SK-N-SH (cell line): ENCODE data around the gene ANKRD33B. TPM values are rescaled to one million over a fixed set of nuclear protein-coding genes. Genes with fewer than 3 reads are reported as not detected.

Source experiments
- CTCF ChIA-PET: fragments of 300-600, 350-600 bp; formaldehyde crosslinking; extraction: SDS; loops from one replicate; lab custom pipeline; 2021; lab: Yijun Ruan, JAX
- POLR2A ChIA-PET: fragments of 350-600 bp; sonication (Branson Sonifier 250); formaldehyde crosslinking; extraction: SDS; loops from one replicate; lab custom pipeline; 2020; ENCODE audit warnings: antibody characterized with exemption, inconsistent platforms; lab: Yijun Ruan, JAX
- DNase-seq: peaks from one replicate; pipeline ENCODE4 v3.0.0; 2012
- H2AFZ ChIP-seq: fragments of 200-600 bp; sonication (generic); 2 replicates; pipeline ENCODE4 v1.8.1; 2016; ENCODE audit warnings: antibody characterized with exemption, mild to moderate bottlenecking, low read depth
- H3F3A ChIP-seq: fragments of 200-600 bp; sonication (generic); replicated peaks from 2 replicates; pipeline ENCODE3; 2016; ENCODE audit warnings: antibody characterized with exemption, mild to moderate bottlenecking; ENCODE audit not compliant: insufficient read depth
- H3K27ac ChIP-seq, 2 experiments: fragments of 200-500 bp in 1 of 2; fragments of 200-600 bp in 1 of 2; sonication (Bioruptor generic) in 1 of 2; sonication (generic), shearing (Covaris generic) in 1 of 2; 2 replicates each; pipeline versions ENCODE4 v1.5.1 to v1.6.1; 2014 to 2016; ENCODE audit warnings: low read depth in 2 of 2, inconsistent platforms in 1 of 2, low read length in 1 of 2, mild to moderate bottlenecking in 1 of 2, mixed read lengths in 1 of 2
- H3K27me3 ChIP-seq: fragments of 200-600 bp; sonication (generic), shearing (Covaris generic); 2 replicates; pipeline ENCODE4 v1.6.1; 2016; ENCODE audit warnings: mixed run types; ENCODE audit not compliant: insufficient read depth
- H3K36me3 ChIP-seq, 2 experiments: fragments of 200-500 bp in 1 of 2; fragments of 200-600 bp in 1 of 2; sonication (Bioruptor generic) in 1 of 2; sonication (generic) in 1 of 2; replicated peaks in 1 of 2; 2 replicates each; pipeline versions ENCODE3 to v1.5.1; 2014 to 2016; ENCODE audit warnings: low read length in 1 of 2, mild to moderate bottlenecking in 1 of 2; ENCODE audit not compliant: insufficient read depth in 2 of 2, control insufficient read depth in 1 of 2
- H3K4me1 ChIP-seq, 2 experiments: fragments of 200-500 bp in 1 of 2; fragments of 200-600 bp in 1 of 2; sonication (Bioruptor generic) in 1 of 2; sonication (generic), shearing (Covaris generic) in 1 of 2; 2 replicates each; pipeline versions ENCODE4 v1.5.1 to v1.6.1; 2014 to 2016; ENCODE audit warnings: low read depth in 1 of 2, low read length in 1 of 2, mixed run types in 1 of 2; ENCODE audit not compliant: insufficient read depth in 2 of 2, control insufficient read depth in 1 of 2
- H3K4me2 ChIP-seq: fragments of 200-600 bp; sonication (generic), shearing (Covaris generic); 2 replicates; pipeline ENCODE4 v1.6.1; 2017; ENCODE audit warnings: mixed run types
- H3K4me3 ChIP-seq, 2 experiments: fragments of 200-500 bp in 1 of 2; fragments of 200-600 bp in 1 of 2; sonication (Bioruptor generic) in 1 of 2; sonication (generic), shearing (Covaris generic) in 1 of 2; 2 replicates each; pipeline versions ENCODE4 v1.5.1 to v1.8.1; 2014 to 2016; ENCODE audit warnings: low read depth in 2 of 2, inconsistent platforms in 1 of 2, low read length in 1 of 2, mild to moderate bottlenecking in 1 of 2, mixed read lengths in 1 of 2, moderate library complexity in 1 of 2
- H3K79me2 ChIP-seq: fragments of 200-600 bp; sonication (generic); 2 replicates; pipeline ENCODE4 v1.8.1; 2017; ENCODE audit warnings: mild to moderate bottlenecking; ENCODE audit not compliant: insufficient read depth
- H3K9ac ChIP-seq: fragments of 200-600 bp; sonication (generic); 2 replicates; pipeline ENCODE4 v1.6.1; 2017; ENCODE audit warnings: mixed run types
- H3K9me2 ChIP-seq: fragments of 200-600 bp; sonication (generic); 2 replicates; pipeline ENCODE4 v1.6.1; 2017; ENCODE audit warnings: mixed run types
- H3K9me3 ChIP-seq: fragments of 200-600 bp; sonication (generic); 2 replicates; pipeline ENCODE4 v1.6.1; 2017; ENCODE audit warnings: mixed run types, mild to moderate bottlenecking, moderate library complexity
- H4K20me1 ChIP-seq: fragments of 200-600 bp; sonication (generic); 2 replicates; pipeline ENCODE4 v1.6.1; 2017; ENCODE audit warnings: mild to moderate bottlenecking, mixed run types; ENCODE audit not compliant: insufficient read depth
- CTCF ChIP-seq: fragments of 200-600 bp; sonication (generic); IDR thresholded peaks from 2 replicates; pipeline ENCODE4 v1.6.1; 2017; ENCODE audit warnings: antibody characterized with exemption, mild to moderate bottlenecking, moderate library complexity
- ELF1 ChIP-seq: IDR thresholded peaks from 2 replicates; pipeline ENCODE4 v1.4.0; 2012
- EP300 ChIP-seq, 2 experiments: IDR thresholded peaks; 2 replicates each; pipeline versions ENCODE4 v1.4.0 to v1.6.1; 2012; ENCODE audit warnings: borderline replicate concordance in 1 of 2, low read depth in 1 of 2, low read length in 1 of 2
- FOSL2 ChIP-seq: IDR thresholded peaks from 2 replicates; pipeline ENCODE4 v1.4.0; 2012; ENCODE audit warnings: low read depth, mild to moderate bottlenecking, moderate library complexity, borderline replicate concordance
- GATA2 ChIP-seq: sonication (generic); formaldehyde crosslinking; IDR thresholded peaks from 2 replicates; pipeline ENCODE4 v1.5.0; 2020; ENCODE audit warnings: mild to moderate bottlenecking, missing genetic modification reagents
- JUND ChIP-seq: IDR thresholded peaks from 2 replicates; pipeline ENCODE4 v1.4.0; 2012
- MEF2A ChIP-seq: IDR thresholded peaks from 2 replicates; pipeline ENCODE4 v1.4.0; 2012; ENCODE audit warnings: low read depth, borderline replicate concordance
- RCOR1 ChIP-seq: fragments of 150-350 bp; IDR thresholded peaks from 2 replicates; pipeline ENCODE4 v1.6.1; 2017; ENCODE audit warnings: antibody characterized with exemption, low read length
- SMC3 ChIP-seq: IDR thresholded peaks from 2 replicates; pipeline ENCODE4 v1.6.1; 2012; ENCODE audit warnings: low read depth, low read length, improper control_type of control experiment
- TCF12 ChIP-seq: IDR thresholded peaks from 2 replicates; pipeline ENCODE4 v1.4.0; 2012
- WGBS: methylation state at CpG from one replicate; pipeline ENCODE4 v1.1.6; 2017; ENCODE audit warnings: low lambda C conversion rate; 5-methylcytosine and 5-hydroxymethylcytosine counted together
- polyA plus RNA-seq, 3 experiments: library from polyadenylated mRNA; depleted of rRNA; stranded (reverse); fragments of >200 nt; gene quantifications; 2 replicates each; pipeline ENCODE4 v1.2.3, GENCODE V29; 2012
- TF ChIP-seq, protein P1 (sequence below): IDR thresholded peaks from 2 replicates; pipeline ENCODE4 v1.6.1; 2012; ENCODE audit warnings: mild to moderate bottlenecking, low read depth, low read length, moderate library complexity

Gene ANKRD33B
- polyA plus RNA-seq, 1 of the 3 experiments (the other 2 are of a cell fraction) = 1.8 TPM

DNA sequence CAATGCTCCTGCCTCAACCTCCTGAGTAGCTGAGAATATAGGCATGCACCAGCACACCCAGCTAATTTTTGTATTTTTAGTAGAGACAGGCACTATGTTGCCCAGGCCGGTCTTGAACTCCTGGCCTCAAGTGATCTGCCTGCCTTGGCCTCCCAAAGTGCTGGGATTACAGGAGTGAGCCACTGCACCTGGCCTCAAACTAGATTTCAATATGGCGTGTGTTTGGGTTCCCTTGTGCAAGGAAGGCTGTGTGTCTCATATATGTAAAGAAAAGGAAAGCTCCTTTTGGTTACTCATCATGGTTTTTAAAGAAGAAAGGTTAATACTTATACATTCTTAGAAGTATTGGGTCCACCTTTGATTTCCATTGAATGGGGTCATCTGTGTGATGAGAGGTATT, 70.7 kb downstream of the ANKRD33B start (continued):
- TF ChIP-seq RCOR1 (no peak), GATA2 (CRISPR knock-in tag) (no peak), ELF1 (no peak)

- TF ChIP-seq MEF2A = no peak
- TF ChIP-seq, protein P1, sequence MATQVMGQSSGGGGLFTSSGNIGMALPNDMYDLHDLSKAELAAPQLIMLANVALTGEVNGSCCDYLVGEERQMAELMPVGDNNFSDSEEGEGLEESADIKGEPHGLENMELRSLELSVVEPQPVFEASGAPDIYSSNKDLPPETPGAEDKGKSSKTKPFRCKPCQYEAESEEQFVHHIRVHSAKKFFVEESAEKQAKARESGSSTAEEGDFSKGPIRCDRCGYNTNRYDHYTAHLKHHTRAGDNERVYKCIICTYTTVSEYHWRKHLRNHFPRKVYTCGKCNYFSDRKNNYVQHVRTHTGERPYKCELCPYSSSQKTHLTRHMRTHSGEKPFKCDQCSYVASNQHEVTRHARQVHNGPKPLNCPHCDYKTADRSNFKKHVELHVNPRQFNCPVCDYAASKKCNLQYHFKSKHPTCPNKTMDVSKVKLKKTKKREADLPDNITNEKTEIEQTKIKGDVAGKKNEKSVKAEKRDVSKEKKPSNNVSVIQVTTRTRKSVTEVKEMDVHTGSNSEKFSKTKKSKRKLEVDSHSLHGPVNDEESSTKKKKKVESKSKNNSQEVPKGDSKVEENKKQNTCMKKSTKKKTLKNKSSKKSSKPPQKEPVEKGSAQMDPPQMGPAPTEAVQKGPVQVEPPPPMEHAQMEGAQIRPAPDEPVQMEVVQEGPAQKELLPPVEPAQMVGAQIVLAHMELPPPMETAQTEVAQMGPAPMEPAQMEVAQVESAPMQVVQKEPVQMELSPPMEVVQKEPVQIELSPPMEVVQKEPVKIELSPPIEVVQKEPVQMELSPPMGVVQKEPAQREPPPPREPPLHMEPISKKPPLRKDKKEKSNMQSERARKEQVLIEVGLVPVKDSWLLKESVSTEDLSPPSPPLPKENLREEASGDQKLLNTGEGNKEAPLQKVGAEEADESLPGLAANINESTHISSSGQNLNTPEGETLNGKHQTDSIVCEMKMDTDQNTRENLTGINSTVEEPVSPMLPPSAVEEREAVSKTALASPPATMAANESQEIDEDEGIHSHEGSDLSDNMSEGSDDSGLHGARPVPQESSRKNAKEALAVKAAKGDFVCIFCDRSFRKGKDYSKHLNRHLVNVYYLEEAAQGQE = no peak
- TF ChIP-seq EP300 (IDR thresholded peaks at IDR 0.05; ENCODE audit: borderline replicate concordance in 1 of 2, low read depth in 1 of 2, low read length in 1 of 2) = no peak
- peak; percentile 48 for TF ChIP-seq TCF12
- TF ChIP-seq SMC3 = no peak
- peak; percentile 65 for TF ChIP-seq FOSL2
- no peak for TF ChIP-seq CTCF
- TF ChIP-seq JUND = peak; percentile 51
- H2AFZ ChIP-seq = no peak overlapping the region
- no peak overlapping the region for H3K4me3 ChIP-seq
- H3K79me2 ChIP-seq = peaks cover 5% of the 10 kb centered on the region; the same call in 1 of the 2 replicates
- DNase-seq = no peak
- H3F3A ChIP-seq = no peaks in the 10 kb centered on the region
- no peak overlapping the region for H3K9ac ChIP-seq
- H3K9me2 ChIP-seq = no peaks in the 10 kb centered on the region
- no peaks in the 10 kb centered on the region for H3K9me3 ChIP-seq
- H3K4me2 ChIP-seq = peak overlapping the region; percentile 41
- WGBS = 53% methylated on average over 9 of the region's 10 CpGs
- POLR2A ChIA-PET = no interaction called here
- no peaks in the 10 kb centered on the region for H3K36me3 ChIP-seq
- peaks cover 0 to 12% of the 10 kb centered on the region in 2 experiments; a peak in 1 of 4 replicates for H3K4me1 ChIP-seq
- 0 out of 2 replicates have a peak, but pooled peaks cover 4% of the 10 kb centered on the region for H4K20me1 ChIP-seq
- CTCF ChIA-PET = interaction anchor here (0.9 to 6.5 kb wide), 2 partner anchors 183 to 212 kb away, joined by 5 to 33 read pairs; no protein-coding TSS in a partner anchor
- H3K27me3 ChIP-seq = no peaks in the 10 kb centered on the region
- peak overlapping the region in 1 of 2 experiments; percentile 32; a peak in 1 of 4 replicates for H3K27ac ChIP-seq
Measured at GRCh38 chr5:10635257-10635866, 71.5 kb downstream of the ANKRD33B start.
